HG02623 (cell line): ENCODE measurements around the gene CARD11.

ENCODE experiments used
- ATAC-seq: cut with Tn5 transposase; IDR thresholded peaks from one replicate; pipeline ENCODE4 v1.9.1; 2021; ENCODE audit warnings: moderate library complexity; ENCODE audit not compliant: unreplicated experiment

Gene CARD11

GRCh38 chr7:2945171-2945570 lies 98.5 kb downstream of the CARD11 start:
- ATAC-seq: no peak

GRCh38 chr7:2944739-2945138 lies 98.9 kb downstream of the CARD11 start:
- ATAC-seq: no peak

GRCh38 chr7:2943851-2944601 lies 99.6 kb downstream of the CARD11 start:
- no peak for ATAC-seq

- ATAC-seq: no peak
Observed at GRCh38 chr7:2941216-2941859, 102.3 kb downstream of the CARD11 start.

GRCh38 chr7:2940466-2940865 lies 103.2 kb downstream of the CARD11 start:
- ATAC-seq: no peak

- no peak for ATAC-seq
Observed at GRCh38 chr7:2939193-2939885, 104.3 kb downstream of the CARD11 start.

- ATAC-seq: no peak
Observed at GRCh38 chr7:2938514-2939192, 105.0 kb downstream of the CARD11 start.

GRCh38 chr7:2937701-2938513 lies 105.8 kb downstream of the CARD11 start:
- no peak for ATAC-seq

GRCh38 chr7:2936891-2937580 lies 106.6 kb downstream of the CARD11 start:
- ATAC-seq: no peak

- ATAC-seq: no peak
Observed at GRCh38 chr7:2936301-2936700, 107.4 kb downstream of the CARD11 start.

GRCh38 chr7:2934984-2935740 lies 108.5 kb downstream of the CARD11 start:
- ATAC-seq: no peak

- ATAC-seq: no peak
Observed at GRCh38 chr7:2934211-2934731, 109.4 kb downstream of the CARD11 start.

GRCh38 chr7:2932402-2933251 lies 111.0 kb downstream of the CARD11 start:
- no peak for ATAC-seq

GRCh38 chr7:2931034-2931415 lies 112.6 kb downstream of the CARD11 start:
- ATAC-seq: no peak

- no peak for ATAC-seq
Observed at GRCh38 chr7:2930310-2931033, 113.2 kb downstream of the CARD11 start.

GRCh38 chr7:2929321-2930201 lies 114.1 kb downstream of the CARD11 start:
- ATAC-seq: no peak
